ENCODE measurements around the gene SCMH1. TPM values are rescaled to one million over a fixed set of nuclear protein-coding genes. Genes with fewer than 3 reads are reported as not detected.

Gene SCMH1
- total RNA-seq, 1 experiment from 2014 or later: 16.5 TPM

GRCh38 chr1:41192456-41193178 lies 49.5 kb downstream of the SCMH1 start:
- H4K5ac ChIP-seq (ENCODE audit: insufficient read length, low read depth, low read length): no peak overlapping the region
- no peaks in the 10 kb centered on the region for H3K23me2 ChIP-seq (ENCODE audit: insufficient read length, low read depth, low read length, poor library complexity, severe bottlenecking)
- Mint-ChIP-seq H3K4me1 (peaks cover 6 to 11% of the 10 kb centered on the region in 2 experiments), H3K36me3 (ENCODE audit: insufficient read depth in 1 of 3, low read depth in 3 of 3) (no peaks in the 10 kb centered on the region; a peak in 2 of 7 replicates), H3K27me3 (ENCODE audit: low read depth) (no peaks in the 10 kb centered on the region), H3K4me3 (no peak overlapping the region), H3K9me3 (no peaks in the 10 kb centered on the region), H3K27ac (no peak overlapping the region; a peak in 1 of 7 replicates)
- no peak overlapping the region for H2AFZ ChIP-seq (ENCODE audit: low read length)
- no peak overlapping the region for H2BK15ac ChIP-seq (ENCODE audit: low read depth, low read length)
- no peak for DNase-seq
- H3K4me2 ChIP-seq (ENCODE audit: insufficient read depth, insufficient read length, low read length): no peak overlapping the region
- no peak overlapping the region for H2BK20ac ChIP-seq (ENCODE audit: low read depth, low read length, poor library complexity, severe bottlenecking)
- TF ChIP-seq CTCF (conservative IDR thresholded peaks at IDR 0.05): no peak
- H3K9me3 ChIP-seq (ENCODE audit: control insufficient read depth, low read depth, low read length): no peaks in the 10 kb centered on the region
- no peaks in the 10 kb centered on the region for H3K79me2 ChIP-seq (ENCODE audit: insufficient read depth, low read length)
- no peak overlapping the region for H3K9ac ChIP-seq (ENCODE audit: extremely low read depth, insufficient read length, low read length)
- no peak overlapping the region for H3K56ac ChIP-seq (ENCODE audit: insufficient read length, low read depth, low read length)
- no peaks in the 10 kb centered on the region for H4K20me1 ChIP-seq (ENCODE audit: control insufficient read depth, insufficient read depth, insufficient read length)
- no peak overlapping the region for H3K27ac ChIP-seq (ENCODE audit: insufficient read length, low read depth, low read length)
- H2BK12ac ChIP-seq (ENCODE audit: insufficient read length, low read depth, low read length): no peak overlapping the region
- H2BK5ac ChIP-seq (ENCODE audit: insufficient read length, low read length): no peak overlapping the region
- H3K4me1 ChIP-seq (ENCODE audit: insufficient read depth, low read length): no peaks in the 10 kb centered on the region
- H3K27me3 ChIP-seq (ENCODE audit: insufficient read depth, low read length): no peaks in the 10 kb centered on the region
- no peak overlapping the region for H2BK120ac ChIP-seq (ENCODE audit: low read depth, low read length, poor library complexity, severe bottlenecking)
- no peak overlapping the region for H4K8ac ChIP-seq (replicated peaks; ENCODE audit: insufficient read length, low read depth, low read length)
- no peak overlapping the region for H3K14ac ChIP-seq (ENCODE audit: insufficient read depth, low read length)
- H3T11ph ChIP-seq (ENCODE audit: low read length): no peak overlapping the region
- H3K18ac ChIP-seq (ENCODE audit: insufficient read length, low read depth, low read length): no peak overlapping the region
- no peak overlapping the region for H2AK5ac ChIP-seq (ENCODE audit: insufficient read length, low read length)
- no peak overlapping the region for H3K23ac ChIP-seq (ENCODE audit: insufficient read length, low read depth, low read length)
- no peak overlapping the region for H4K91ac ChIP-seq (ENCODE audit: insufficient read length, low read depth, low read length)
- no peak overlapping the region for H3K4ac ChIP-seq (ENCODE audit: low read depth, low read length)
- WGBS (ENCODE audit: extremely low coverage, insufficient read length, low lambda C conversion rate): no CpG with 5 or more reads among the region's 1 CpG
- H3K79me1 ChIP-seq (ENCODE audit: insufficient read depth, low read depth, low read length, poor library complexity, severe bottlenecking): no peaks in the 10 kb centered on the region

Measured in H9 (cell line).